K562 (cell line): ENCODE measurements around the gene ZMYND8. TPM values are rescaled to one million over a fixed set of nuclear protein-coding genes. Genes with fewer than 3 reads are reported as not detected.

Experiments used
- ATAC-seq: fragments of 200-7000 bp; cut with Tn5 transposase; 3 replicates; pipeline ENCODE4 v1.9.1; 2020; ENCODE audit warnings: moderate library complexity
- BruUV-seq: library from RNA; stranded (reverse); fragments of 400-500 nt; replicated peaks from 2 replicates; lab custom pipeline; 2021; lab: Mats Ljungman, UMichigan
- CTCF ChIA-PET: fragments of 300-600 bp; formaldehyde crosslinking; extraction: SDS; loops from one replicate; lab custom pipeline; 2021; ENCODE audit warnings: low intra/inter-chr PET ratio; lab: Yijun Ruan, JAX
- POLR2A ChIA-PET: fragments of 300-600, 350-650 bp; sonication (Branson Sonifier 250); formaldehyde crosslinking; extraction: SDS; loops from one replicate; lab custom pipeline; 2021; ENCODE audit warnings: antibody characterized with exemption, inconsistent platforms; lab: Yijun Ruan, JAX
- DNase-seq, 4 experiments: peaks; one replicate each; pipeline versions ENCODE4 v3.0.0 to v3.0.0-alpha.2; 2011 to 2018; ENCODE audit warnings: low spot score in 3 of 4, mixed read lengths in 3 of 4; ENCODE audit errors: extremely low read depth in 1 of 4
- FAIRE-seq: peaks from 2 replicates; lab custom pipeline; 2011; peaks lifted over from hg19 to GRCh38; lab: Jason Lieb, UNC
- H2AFZ ChIP-seq: 2 replicates; pipeline ENCODE4 v1.6.0; 2011; ENCODE audit warnings: low read depth, low read length, control low read depth, inconsistent platforms
- H3K27ac ChIP-seq: fragments of 200-600 bp; 3 replicates; pipeline ENCODE4 v1.8.0; 2011; ENCODE audit warnings: low read depth, mild to moderate bottlenecking, control low read depth, inconsistent platforms, low read length, moderate library complexity, mixed read lengths; ENCODE audit errors: extremely low read depth
- H3K27me3 ChIP-seq, 2 experiments: fragments of 300-600 bp in 1 of 2; 2 replicates in 1 of 2; 3 replicates in 1 of 2; pipeline versions ENCODE4 v1.6.0 to v1.8.0; 2011; ENCODE audit warnings: inconsistent platforms in 2 of 2, low read length in 2 of 2, mild to moderate bottlenecking in 1 of 2, mixed read lengths in 1 of 2, moderate library complexity in 1 of 2; ENCODE audit not compliant: control insufficient read depth in 2 of 2, insufficient read depth in 2 of 2
- H3K36me3 ChIP-seq: fragments of 300-600 bp; 3 replicates; pipeline ENCODE4 v1.8.0; 2011; ENCODE audit warnings: mild to moderate bottlenecking, low read length, inconsistent platforms; ENCODE audit not compliant: control insufficient read depth, insufficient read depth
- H3K4me1 ChIP-seq, 2 experiments: fragments of 200-600 bp in 1 of 2; replicated peaks in 1 of 2; 2 replicates in 1 of 2; 3 replicates in 1 of 2; pipeline versions ENCODE4 v1.5.1 to v1.8.0; 2011; ENCODE audit warnings: inconsistent platforms in 2 of 2, low read length in 2 of 2, mild to moderate bottlenecking in 1 of 2, mixed read lengths in 1 of 2, moderate library complexity in 1 of 2; ENCODE audit not compliant: control insufficient read depth in 2 of 2, insufficient read depth in 2 of 2
- H3K4me2 ChIP-seq: 2 replicates; pipeline ENCODE4 v1.6.1; 2011; ENCODE audit warnings: low read length, control low read depth, inconsistent platforms, mixed read lengths; ENCODE audit not compliant: insufficient read depth
- H3K4me3 ChIP-seq: fragments of 200-600 bp; sonication (generic), shearing (Covaris generic); 2 replicates; pipeline ENCODE4 v1.5.1; 2016; ENCODE audit warnings: control low read depth, inconsistent platforms
- H3K79me2 ChIP-seq: fragments of 200-600 bp; 3 replicates; pipeline ENCODE4 v1.8.0; 2011; ENCODE audit warnings: low read length, inconsistent platforms; ENCODE audit not compliant: control insufficient read depth, insufficient read depth
- H3K9ac ChIP-seq, 2 experiments: 2 replicates each; pipeline versions ENCODE4 v1.6.0 to v1.6.1; 2011; ENCODE audit warnings: low read depth in 2 of 2, low read length in 2 of 2, control low read depth in 1 of 2, inconsistent platforms in 1 of 2, mild to moderate bottlenecking in 1 of 2, mixed read lengths in 1 of 2; ENCODE audit not compliant: insufficient read depth in 1 of 2
- H3K9me1 ChIP-seq: one replicate; pipeline ENCODE4 v1.6.0; 2011; ENCODE audit warnings: inconsistent platforms, mild to moderate bottlenecking, low read length, moderate library complexity; ENCODE audit not compliant: control insufficient read depth, insufficient read depth
- H3K9me3 ChIP-seq: replicated peaks from 2 replicates; pipeline ENCODE4 v1.5.1; 2011; ENCODE audit warnings: low read depth, low read length, inconsistent platforms; ENCODE audit not compliant: control insufficient read depth, insufficient read depth
- H4K20me1 ChIP-seq: replicated peaks from 2 replicates; pipeline ENCODE4 v1.6.1; 2011; ENCODE audit warnings: low read length, inconsistent platforms, mixed read lengths; ENCODE audit not compliant: control insufficient read depth, insufficient read depth
- HOXB6 ChIP-seq: fragments of 250-450 bp; sonication (Bioruptor Pico); IDR thresholded peaks from 2 replicates; pipeline ENCODE4 v1.5.1; 2022; ENCODE audit warnings: mild to moderate bottlenecking, borderline replicate concordance
- MBD2 ChIP-seq: sonication (generic); IDR thresholded peaks from 2 replicates; pipeline ENCODE4 v1.6.1; 2016; ENCODE audit warnings: low read depth, borderline replicate concordance
- NCOA2 ChIP-seq, 2 experiments: fragments of 450-650 bp; IDR thresholded peaks; 2 replicates each; pipeline ENCODE4 v1.6.1; 2018; ENCODE audit warnings: mild to moderate bottlenecking in 2 of 2, moderate library complexity in 1 of 2; ENCODE audit not compliant: partially characterized antibody in 2 of 2
- NFYB ChIP-seq: IDR thresholded peaks from 2 replicates; pipeline ENCODE4 v1.6.1; 2011; ENCODE audit warnings: mild to moderate bottlenecking, moderate library complexity; ENCODE audit not compliant: insufficient read length; ENCODE audit errors: extremely low read depth
- RHOXF2B ChIP-seq: fragments of 250-450 bp; sonication (Bioruptor Pico); conservative IDR thresholded peaks from 2 replicates; pipeline ENCODE4 v1.5.1; 2021
- SNIP1 ChIP-seq: fragments of 450-650 bp; IDR thresholded peaks from 2 replicates; pipeline ENCODE4 v1.7.1; 2017; ENCODE audit warnings: low read depth, mild to moderate bottlenecking
- XRCC3 ChIP-seq: fragments of 450-650 bp; IDR thresholded peaks from 2 replicates; pipeline ENCODE4 v1.6.1; 2017; ENCODE audit warnings: mild to moderate bottlenecking, moderate library complexity
- ZNF146 ChIP-seq: IDR thresholded peaks from one replicate; pipeline ENCODE4 v1.6.1; 2018; ENCODE audit warnings: missing compliant biosample characterization; ENCODE audit not compliant: unreplicated experiment
- WGBS: fragments of 100-300 bp; shearing (Covaris generic); methylation state at CpG from one replicate; pipeline ENCODE4 v1.1.6; 2016; ENCODE audit warnings: low coverage, mixed read lengths; ENCODE audit not compliant: insufficient coverage; ENCODE audit errors: missing lambda C conversion rate; 5-methylcytosine and 5-hydroxymethylcytosine counted together
- in situ Hi-C: fragments of 300-500 bp; cut with MboI; formaldehyde crosslinking; loops from 4 replicates; pipeline ENCODE4 v1.15.0; 2018; ENCODE audit warnings: inconsistent platforms, mixed read lengths
- intact Hi-C: fragments of 100-400 bp; cut with micrococcal nuclease; formaldehyde crosslinking; loops from 2 replicates; pipeline ENCODE4 v1.14.2; 2022
- polyA plus RNA-seq, 8 experiments: library from polyadenylated mRNA; depleted of rRNA in 4 of 8; stranded (reverse) in 5 of 8; unstranded in 3 of 8; fragments of >200 nt; fragmentation: Nextera tagmentation in 2 of 8; fragmentation: Illumina TruSeq in 1 of 8; extraction: Ambion mirVana in 2 of 8; extraction: Trizol in 1 of 8; gene quantifications; 2 replicates each; pipeline versions ENCODE4 v1.2.1 to v1.2.3, GENCODE V29; 2011 to 2014; ENCODE audit warnings: inconsistent platforms in 1 of 8, missing spikeins in 1 of 8
- total RNA-seq, 7 experiments: library from RNA; depleted of rRNA in 6 of 7; stranded (reverse); fragments of >200 nt in 6 of 7; fragmentation: Illumina TruSeq in 2 of 7; extraction: Trizol in 2 of 7; gene quantifications; 2 replicates each; pipeline versions ENCODE4 v1.2.1 to v1.2.3, GENCODE V29; 2011 to 2021; ENCODE audit warnings: low replicate concordance in 1 of 7
- TF ChIP-seq, protein P1 (sequence below), 3 experiments: IDR thresholded peaks in 2 of 3; conservative IDR thresholded peaks in 1 of 3; 2 replicates each; pipeline ENCODE4 v1.5.1; 2011 to 2012; ENCODE audit warnings: low read length in 3 of 3, mild to moderate bottlenecking in 3 of 3, control low read depth in 2 of 3, improper control_type of control experiment in 1 of 3, inconsistent platforms in 1 of 3, low read depth in 1 of 3, mixed read lengths in 1 of 3, moderate library complexity in 1 of 3; ENCODE audit not compliant: insufficient read depth in 2 of 3
- TF ChIP-seq, protein P2 (sequence below), 3 experiments: fragments of 200-800 bp in 1 of 3; fragments of 250-450 bp in 1 of 3; fragments of 450-650 bp in 1 of 3; sonication (Bioruptor Pico) in 1 of 3; sonication (Bioruptor generic) in 1 of 3; formaldehyde crosslinking in 1 of 3; IDR thresholded peaks; 2 replicates each; pipeline versions ENCODE4 v1.6.1 to v1.8.0; 2016 to 2022; ENCODE audit warnings: mild to moderate bottlenecking in 2 of 3, missing genetic modification characterization in 2 of 3, missing compliant biosample characterization in 1 of 3, moderate library complexity in 1 of 3

Gene ZMYND8
- total and polyA plus RNA-seq, 9 of the 15 experiments (the other 6 are each of a cell fraction or from before 2014, with no cell fraction given) = 31.8 to 148 (median 71.9) TPM

DNA sequence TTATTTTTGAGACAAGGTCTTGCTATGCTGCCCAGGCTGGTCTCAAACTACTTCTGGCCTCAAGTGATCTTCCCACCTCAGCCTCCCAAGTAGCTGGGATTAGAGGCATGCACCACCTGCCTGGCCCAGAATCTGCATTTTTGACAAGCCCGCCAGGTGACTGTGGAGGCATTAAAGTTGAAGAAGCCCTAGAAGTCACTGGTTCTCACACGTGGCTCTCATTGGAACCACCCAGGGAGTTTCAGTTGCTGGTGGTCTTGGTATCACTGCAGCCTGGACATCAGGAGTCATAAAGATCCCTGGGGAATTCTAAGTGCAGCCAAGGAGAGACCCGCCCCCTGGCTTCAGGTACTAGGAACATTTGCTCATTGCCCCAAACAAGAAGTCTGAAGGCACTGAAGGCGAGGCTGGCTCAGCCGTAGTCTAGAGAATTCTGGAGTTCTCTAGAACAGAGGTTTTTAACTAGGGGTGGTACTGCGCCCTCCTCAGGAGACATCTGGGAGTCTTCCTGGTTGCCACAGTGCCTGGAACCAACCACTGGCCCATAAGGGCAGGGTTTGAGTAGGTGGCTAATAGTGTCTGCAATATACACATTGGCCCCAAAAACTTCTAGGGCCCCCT lies 182.8 kb downstream of the ZMYND8 start (continued):
- TF ChIP-seq HOXB6 (no peak), ZNF146 (CRISPR knock-in tag) (no peak)
- TF ChIP-seq, protein P1, sequence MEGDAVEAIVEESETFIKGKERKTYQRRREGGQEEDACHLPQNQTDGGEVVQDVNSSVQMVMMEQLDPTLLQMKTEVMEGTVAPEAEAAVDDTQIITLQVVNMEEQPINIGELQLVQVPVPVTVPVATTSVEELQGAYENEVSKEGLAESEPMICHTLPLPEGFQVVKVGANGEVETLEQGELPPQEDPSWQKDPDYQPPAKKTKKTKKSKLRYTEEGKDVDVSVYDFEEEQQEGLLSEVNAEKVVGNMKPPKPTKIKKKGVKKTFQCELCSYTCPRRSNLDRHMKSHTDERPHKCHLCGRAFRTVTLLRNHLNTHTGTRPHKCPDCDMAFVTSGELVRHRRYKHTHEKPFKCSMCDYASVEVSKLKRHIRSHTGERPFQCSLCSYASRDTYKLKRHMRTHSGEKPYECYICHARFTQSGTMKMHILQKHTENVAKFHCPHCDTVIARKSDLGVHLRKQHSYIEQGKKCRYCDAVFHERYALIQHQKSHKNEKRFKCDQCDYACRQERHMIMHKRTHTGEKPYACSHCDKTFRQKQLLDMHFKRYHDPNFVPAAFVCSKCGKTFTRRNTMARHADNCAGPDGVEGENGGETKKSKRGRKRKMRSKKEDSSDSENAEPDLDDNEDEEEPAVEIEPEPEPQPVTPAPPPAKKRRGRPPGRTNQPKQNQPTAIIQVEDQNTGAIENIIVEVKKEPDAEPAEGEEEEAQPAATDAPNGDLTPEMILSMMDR (IDR thresholded peaks at IDR 0.05 in 2 of 3, conservative IDR thresholded peaks at IDR 0.05 in 1 of 3; ENCODE audit: insufficient read depth in 2 of 3, low read depth in 1 of 3, low read length in 3 of 3) = peak; percentile 19 to 27 (median 24); a peak in 2 of 6 replicates

DNA sequence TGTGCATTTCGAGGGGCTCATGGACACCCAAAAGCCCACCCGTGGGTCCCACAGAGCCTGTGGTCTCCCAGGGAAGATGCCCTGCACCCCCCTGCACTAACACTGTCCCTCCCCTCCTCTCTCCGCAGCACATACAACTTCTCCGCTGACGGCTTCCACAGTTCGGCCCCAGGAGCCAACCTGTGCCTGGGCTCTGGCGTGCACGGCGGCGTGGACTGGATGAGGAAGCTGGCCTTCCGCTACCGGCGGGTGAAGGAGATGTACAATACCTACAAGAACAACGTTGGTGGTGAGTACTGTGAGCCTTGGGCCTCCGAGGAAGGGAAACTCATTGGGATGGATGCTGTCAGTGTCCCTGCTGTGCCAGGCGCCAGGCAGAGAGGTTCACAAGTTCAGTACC lies 183.9 kb downstream of the ZMYND8 start:
- TF ChIP-seq NCOA2 (IDR thresholded peaks at IDR 0.05; ENCODE audit: partially characterized antibody in 2 of 2) = no peak
- TF ChIP-seq SNIP1 = no peak
- no peak for TF ChIP-seq RHOXF2B
- TF ChIP-seq NFYB = no peak
- TF ChIP-seq MBD2 = no peak
- no peak for TF ChIP-seq XRCC3
- TF ChIP-seq, protein P2, sequence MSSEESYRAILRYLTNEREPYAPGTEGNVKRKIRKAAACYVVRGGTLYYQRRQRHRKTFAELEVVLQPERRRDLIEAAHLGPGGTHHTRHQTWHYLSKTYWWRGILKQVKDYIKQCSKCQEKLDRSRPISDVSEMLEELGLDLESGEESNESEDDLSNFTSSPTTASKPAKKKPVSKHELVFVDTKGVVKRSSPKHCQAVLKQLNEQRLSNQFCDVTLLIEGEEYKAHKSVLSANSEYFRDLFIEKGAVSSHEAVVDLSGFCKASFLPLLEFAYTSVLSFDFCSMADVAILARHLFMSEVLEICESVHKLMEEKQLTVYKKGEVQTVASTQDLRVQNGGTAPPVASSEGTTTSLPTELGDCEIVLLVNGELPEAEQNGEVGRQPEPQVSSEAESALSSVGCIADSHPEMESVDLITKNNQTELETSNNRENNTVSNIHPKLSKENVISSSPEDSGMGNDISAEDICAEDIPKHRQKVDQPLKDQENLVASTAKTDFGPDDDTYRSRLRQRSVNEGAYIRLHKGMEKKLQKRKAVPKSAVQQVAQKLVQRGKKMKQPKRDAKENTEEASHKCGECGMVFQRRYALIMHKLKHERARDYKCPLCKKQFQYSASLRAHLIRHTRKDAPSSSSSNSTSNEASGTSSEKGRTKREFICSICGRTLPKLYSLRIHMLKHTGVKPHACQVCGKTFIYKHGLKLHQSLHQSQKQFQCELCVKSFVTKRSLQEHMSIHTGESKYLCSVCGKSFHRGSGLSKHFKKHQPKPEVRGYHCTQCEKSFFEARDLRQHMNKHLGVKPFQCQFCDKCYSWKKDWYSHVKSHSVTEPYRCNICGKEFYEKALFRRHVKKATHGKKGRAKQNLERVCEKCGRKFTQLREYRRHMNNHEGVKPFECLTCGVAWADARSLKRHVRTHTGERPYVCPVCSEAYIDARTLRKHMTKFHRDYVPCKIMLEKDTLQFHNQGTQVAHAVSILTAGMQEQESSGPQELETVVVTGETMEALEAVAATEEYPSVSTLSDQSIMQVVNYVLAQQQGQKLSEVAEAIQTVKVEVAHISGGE (CRISPR knock-in tag; IDR thresholded peaks at IDR 0.05) = peak in 1 of 3 experiments; percentile 82; a peak in 2 of 6 replicates
- H4K20me1 ChIP-seq = no peaks in the 10 kb centered on the region
- CTCF ChIA-PET = no interaction called here
- FAIRE-seq = no peak
- H3K4me3 ChIP-seq = no peak overlapping the region
- BruUV-seq = no TSS peak
- no peak overlapping the region for H3K9ac ChIP-seq
- no peaks in the 10 kb centered on the region for H3K9me1 ChIP-seq
- no peak overlapping the region for H3K27ac ChIP-seq
- in situ Hi-C loops (no loop called here), intact Hi-C loops (no loop called here)
- peaks cover 0 to 9% of the 10 kb centered on the region in 2 experiments; a peak in 1 of 5 replicates for H3K4me1 ChIP-seq
- H3K36me3 ChIP-seq = no peaks in the 10 kb centered on the region
- 3% methylated on average over 16 of the region's 16 CpGs for WGBS
- peaks cover 46 to 62% of the 10 kb centered on the region in 2 experiments; a peak in 4 of 5 replicates for H3K27me3 ChIP-seq
- no peaks in the 10 kb centered on the region for H3K79me2 ChIP-seq
- POLR2A ChIA-PET = no interaction called here
- H3K4me2 ChIP-seq = no peak overlapping the region
- H2AFZ ChIP-seq = no peak overlapping the region
- H3K9me3 ChIP-seq = no peaks in the 10 kb centered on the region
- no peak for ATAC-seq
- DNase-seq = no peak
